GM18502 (cell line): ENCODE data around the gene PSMB5.

ENCODE experiments used
- ATAC-seq: cut with Tn5 transposase; IDR thresholded peaks from one replicate; pipeline ENCODE4 v1.9.1; 2021; ENCODE audit warnings: mild to moderate bottlenecking; ENCODE audit not compliant: unreplicated experiment, poor library complexity

Gene PSMB5

GRCh38 chr14:23045419-23046357, 11.0 kb upstream of the PSMB5 start:
- no peak for ATAC-seq

DNA sequence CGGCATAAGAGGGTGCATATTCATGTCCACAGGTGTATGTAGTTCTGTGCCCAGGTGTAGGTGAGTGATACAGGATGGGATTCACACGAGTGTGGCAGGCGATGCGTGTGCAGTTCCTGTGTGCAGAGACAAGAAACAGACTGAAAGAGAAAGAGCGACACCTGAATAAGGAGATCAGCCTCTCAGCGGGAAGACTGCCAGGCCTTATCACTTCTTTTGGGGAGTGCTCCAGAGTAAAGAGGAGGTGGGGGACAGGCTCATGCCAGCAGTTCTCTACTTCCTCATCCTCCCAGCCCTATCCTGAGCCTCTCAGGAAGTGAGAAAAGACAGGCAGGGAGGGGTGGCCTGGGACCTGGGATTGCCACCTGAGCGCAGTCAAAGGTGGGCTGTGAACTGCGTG, 10.1 kb upstream of the PSMB5 start:
- no peak for ATAC-seq

GRCh38 chr14:23043754-23044153, 9.1 kb upstream of the PSMB5 start:
- ATAC-seq, result no peak

DNA sequence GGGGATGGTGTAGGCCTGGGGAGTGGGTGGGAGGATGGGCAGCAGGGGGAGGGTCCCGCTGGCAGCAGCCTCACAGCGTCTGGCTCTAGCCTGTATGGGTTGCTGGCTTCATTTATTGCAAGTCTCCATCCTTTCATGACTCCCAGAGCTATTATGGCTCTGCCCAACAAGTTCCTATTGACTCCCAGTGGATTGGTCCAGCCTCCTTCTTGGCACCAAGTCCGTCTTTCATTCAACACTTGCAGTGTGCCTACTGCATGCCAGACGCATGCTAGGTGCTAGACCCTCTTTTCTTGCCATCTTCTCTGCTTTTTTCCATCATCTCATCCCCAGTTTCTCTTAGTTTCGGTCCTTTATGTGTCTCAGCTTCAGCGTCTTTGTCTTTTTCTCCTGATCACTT, 8.4 kb upstream of the PSMB5 start:
- ATAC-seq, result no peak

DNA sequence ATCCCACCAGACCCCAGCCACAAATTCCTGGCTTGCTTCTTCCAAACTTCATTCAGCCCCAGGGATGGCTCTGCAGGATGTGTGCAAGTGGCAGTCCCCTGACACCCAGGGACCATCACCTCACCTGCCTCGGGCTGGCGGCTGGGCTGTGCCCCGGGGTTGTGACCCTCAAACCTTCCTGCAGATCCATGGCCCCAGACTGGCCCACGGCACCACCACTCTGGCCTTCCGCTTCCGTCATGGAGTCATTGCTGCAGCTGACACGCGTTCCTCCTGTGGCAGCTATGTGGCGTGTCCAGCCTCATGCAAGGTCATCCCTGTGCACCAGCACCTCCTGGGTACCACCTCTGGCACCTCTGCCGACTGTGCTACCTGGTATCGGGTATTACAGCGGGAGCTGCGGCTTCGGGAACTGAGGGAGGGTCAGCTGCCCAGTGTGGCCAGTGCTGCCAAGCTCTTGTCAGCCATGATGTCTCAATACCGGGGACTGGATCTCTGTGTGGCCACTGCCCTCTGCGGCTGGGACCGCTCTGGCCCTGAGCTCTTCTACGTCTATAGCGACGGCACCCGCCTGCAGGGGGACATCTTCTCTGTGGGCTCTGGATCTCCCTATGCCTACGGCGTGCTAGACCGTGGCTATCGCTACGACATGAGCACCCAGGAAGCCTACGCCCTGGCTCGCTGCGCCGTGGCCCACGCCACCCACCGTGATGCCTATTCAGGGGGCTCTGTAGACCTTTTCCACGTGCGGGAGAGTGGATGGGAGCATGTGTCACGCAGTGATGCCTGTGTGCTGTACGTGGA, 7.7 kb upstream of the PSMB5 start, which contains the start of gene PSMB11:
Gene PSMB11, plus strand, starts transcription at position 51 of the 804 bp plus-strand sequence. Its CDS starts 14 bp downstream, at position 65.
- ATAC-seq, result no peak

- no peak for ATAC-seq
Observed at GRCh38 chr14:23041729-23042128, 7.0 kb upstream of the PSMB5 start.

DNA sequence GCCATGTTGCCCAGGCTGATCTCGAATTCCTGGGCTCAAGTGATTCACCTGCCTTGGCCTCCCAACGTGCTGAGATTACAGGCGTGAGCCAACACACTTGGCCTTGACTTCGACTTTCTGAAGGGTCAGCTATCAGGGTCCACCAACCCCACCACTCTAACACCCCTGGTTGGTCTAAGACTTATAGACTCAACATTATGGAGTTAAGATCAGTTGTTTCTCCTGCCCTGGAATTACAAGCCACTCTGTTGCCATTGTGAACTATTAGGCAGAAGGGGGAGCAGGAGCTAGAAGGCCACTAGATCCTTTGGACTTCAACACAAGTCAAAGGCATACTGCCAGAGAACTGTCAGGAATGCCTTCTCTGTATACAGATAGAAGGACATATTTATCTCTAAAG, 5.4 kb upstream of the PSMB5 start:
- no peak for ATAC-seq

GRCh38 chr14:23035303-23036144, 824 bp upstream of the PSMB5 start:
- no peak for ATAC-seq

GRCh38 chr14:23033801-23034497, 751 bp downstream of the PSMB5 start:
- no peak for ATAC-seq

GRCh38 chr14:23033251-23033727, 1.4 kb downstream of the PSMB5 start:
- ATAC-seq, result no peak

DNA sequence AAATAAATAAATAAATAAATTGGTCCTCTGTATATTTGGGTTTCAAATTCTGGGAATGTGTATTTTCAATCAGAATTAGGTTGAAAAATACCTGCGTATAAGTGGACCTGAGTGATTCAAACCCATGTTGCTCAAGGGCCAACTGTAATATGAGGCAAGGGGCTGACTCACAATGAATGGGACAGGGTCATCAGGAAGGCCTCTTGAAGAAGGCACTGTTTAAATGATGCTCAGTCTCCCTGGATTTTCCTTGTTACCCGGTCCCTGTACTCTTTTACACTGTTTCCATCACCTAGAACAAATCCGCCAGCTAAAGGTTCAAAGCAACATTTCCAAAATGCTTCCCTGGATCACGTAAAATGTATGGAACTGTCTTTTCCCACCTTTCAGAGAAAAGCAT, 3.8 kb downstream of the PSMB5 start:
- no peak for ATAC-seq

GRCh38 chr14:23028799-23029198, 5.9 kb downstream of the PSMB5 start:
- ATAC-seq, result no peak

- no peak for ATAC-seq
Observed at GRCh38 chr14:23025151-23025814, 9.4 kb downstream of the PSMB5 start.

DNA sequence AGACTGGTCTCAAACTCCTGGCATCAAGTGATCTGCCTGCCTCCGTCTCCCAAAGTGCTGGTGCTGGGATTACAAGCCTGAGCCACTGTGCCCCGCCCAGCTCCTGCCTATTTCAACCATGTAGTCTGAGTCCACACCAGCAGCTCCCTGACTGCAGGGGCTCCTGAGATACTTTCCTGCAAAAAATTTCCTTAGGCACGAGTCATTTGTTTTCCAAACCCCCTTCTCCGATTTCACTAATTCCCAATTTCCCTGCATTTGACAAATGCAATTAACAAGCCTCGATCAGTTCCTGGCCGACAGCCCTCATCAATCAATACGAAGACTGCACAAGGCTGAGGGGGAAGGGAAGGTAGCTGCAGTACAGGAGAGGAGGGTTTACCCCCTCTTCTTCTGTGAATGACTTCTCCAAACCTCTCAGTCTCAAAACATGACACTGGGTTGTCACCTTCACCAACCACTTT, 10.1 kb downstream of the PSMB5 start:
- no peak for ATAC-seq

- ATAC-seq, result no peak
Observed at GRCh38 chr14:23023795-23024152, 10.9 kb downstream of the PSMB5 start.

- ATAC-seq, result no peak
Observed at GRCh38 chr14:23023022-23023794, 11.5 kb downstream of the PSMB5 start.

- ATAC-seq, result no peak
Observed at GRCh38 chr14:23021889-23022442, 12.7 kb downstream of the PSMB5 start.

- no peak for ATAC-seq
Observed at GRCh38 chr14:23021434-23021833, 13.3 kb downstream of the PSMB5 start.
